Natural killer cell (primary cell): Measurements from ENCODE around the gene COL23A1. TPM values are rescaled to one million over a fixed set of nuclear protein-coding genes. Genes with fewer than 3 reads are reported as not detected.

ENCODE experiments used
- ATAC-seq, 3 donors: fragments of 150-1000 bp in 2 of 3; fragments of 200-7000 bp in 1 of 3; cut with Tn5 transposase; 1 replicate in 1 of 3; 2 replicates in 2 of 3; pipeline ENCODE4 v1.10.0; 2021; ENCODE audit warnings: mild to moderate bottlenecking in 2 of 3, moderate library complexity in 2 of 3
- DNase-seq, 2 donors: peaks; one replicate each; pipeline versions ENCODE4 v3.0.0 to v3.0.0-alpha.2; 2013 to 2021; ENCODE audit warnings: mixed read lengths in 1 of 2
- H3K27ac ChIP-seq: one replicate; pipeline ENCODE4 v1.5.1; 2013; ENCODE audit warnings: mild to moderate bottlenecking, low read length
- H3K27me3 ChIP-seq: one replicate; pipeline ENCODE4 v1.6.1; 2013; ENCODE audit warnings: low read length; ENCODE audit not compliant: control insufficient read depth, insufficient read depth
- H3K36me3 ChIP-seq: one replicate; pipeline ENCODE4 v1.6.1; 2013; ENCODE audit warnings: low read length; ENCODE audit not compliant: control insufficient read depth, insufficient read depth
- H3K4me1 ChIP-seq: one replicate; pipeline ENCODE4 v1.6.1; 2013; ENCODE audit warnings: low read length; ENCODE audit not compliant: control insufficient read depth, insufficient read depth
- H3K4me3 ChIP-seq: one replicate; pipeline ENCODE4 v1.5.1; 2013; ENCODE audit warnings: low read length
- H3K9me3 ChIP-seq: one replicate; pipeline ENCODE4 v1.6.1; 2013; ENCODE audit warnings: low read length; ENCODE audit not compliant: control insufficient read depth, insufficient read depth
- H3K27ac Mint-ChIP-seq, 2 donors: one replicate each; pipeline ENCODE4 v1.8.0; 2022; ENCODE audit warnings: mild to moderate bottlenecking in 2 of 2, mixed read lengths in 2 of 2, moderate library complexity in 1 of 2
- H3K27me3 Mint-ChIP-seq, 2 donors: one replicate each; pipeline ENCODE4 v1.8.0; 2022; ENCODE audit warnings: low read depth in 2 of 2, mixed read lengths in 2 of 2
- H3K36me3 Mint-ChIP-seq: one replicate; pipeline ENCODE4 v1.8.0; 2022; ENCODE audit warnings: mixed read lengths
- H3K4me1 Mint-ChIP-seq, 2 donors: one replicate each; pipeline ENCODE4 v1.8.0; 2022; ENCODE audit warnings: mixed read lengths in 2 of 2
- H3K4me3 Mint-ChIP-seq: one replicate; pipeline ENCODE4 v1.8.0; 2022; ENCODE audit warnings: mild to moderate bottlenecking, moderate library complexity, mixed read lengths
- H3K9me3 Mint-ChIP-seq, 2 donors: one replicate each; pipeline ENCODE4 v1.8.0; 2022; ENCODE audit warnings: mixed read lengths in 2 of 2
- CTCF ChIP-seq: fragments of 200-600 bp; IDR thresholded peaks from one replicate; pipeline ENCODE4 v1.8.0; 2022; ENCODE audit warnings: antibody characterized with exemption
- WGBS: methylation state at CpG from one replicate; pipeline ENCODE4 v1.1.7; 2013; ENCODE audit warnings: missing lambda C conversion rate; ENCODE audit not compliant: insufficient coverage; 5-methylcytosine and 5-hydroxymethylcytosine counted together
- intact Hi-C: fragments of 100-400 bp; cut with micrococcal nuclease; formaldehyde crosslinking; loops from one replicate; pipeline ENCODE4 v1.14.2; 2022
- total RNA-seq, 4 donors: library from RNA; stranded (reverse); fragments of 120-200 nt in 1 of 4; gene quantifications; one replicate each; pipeline versions ENCODE4 v1.2.3 to v1.2.4, GENCODE V29; 2013 to 2022

Gene COL23A1
- total RNA-seq, 3 donors from 2014 or later (not counting 1 experiment from before 2014, with no cell fraction given): 0.15 TPM; not detected in 2

- H3K27me3 Mint-ChIP-seq: peaks cover 8 to 12% of the 10 kb centered on the region in 2 donors
Observed at GRCh38 chr5:178492278-178492677, 97.9 kb downstream of the COL23A1 start.

GRCh38 chr5:178490935-178491652 lies 99.1 kb downstream of the COL23A1 start:
- Mint-ChIP-seq H3K27me3 (peaks cover 10 to 11% of the 10 kb centered on the region in 2 donors), H3K9me3 (no peaks in the 10 kb centered on the region), H3K4me3 (no peak overlapping the region), H3K36me3 (no peaks in the 10 kb centered on the region), H3K4me1 (no peaks in the 10 kb centered on the region), H3K27ac (no peak overlapping the region)
- H3K27ac ChIP-seq: no peak overlapping the region
- no peaks in the 10 kb centered on the region for H3K27me3 ChIP-seq
- no peaks in the 10 kb centered on the region for H3K4me1 ChIP-seq
- TF ChIP-seq CTCF: no peak
- DNase-seq (no peak), ATAC-seq (no peak)
- peaks cover 2% of the 10 kb centered on the region for H3K9me3 ChIP-seq
- no peaks in the 10 kb centered on the region for H3K36me3 ChIP-seq
- 78% methylated on average over 11 of the region's 11 CpGs for WGBS
- H3K4me3 ChIP-seq: no peak overlapping the region
- intact Hi-C loops: no loop called here

More at GRCh38 chr5:178492278-178492677, 97.9 kb downstream of the COL23A1 start:
- no peak for TF ChIP-seq CTCF
- Mint-ChIP-seq H3K27ac (no peak overlapping the region), H3K9me3 (no peaks in the 10 kb centered on the region), H3K4me3 (no peak overlapping the region), H3K4me1 (no peaks in the 10 kb centered on the region), H3K36me3 (no peaks in the 10 kb centered on the region)
- Histone ChIP-seq H3K27me3 (no peaks in the 10 kb centered on the region), H3K9me3 (peaks cover 2% of the 10 kb centered on the region), H3K36me3 (no peaks in the 10 kb centered on the region), H3K27ac (no peak overlapping the region), H3K4me3 (no peak overlapping the region), H3K4me1 (no peaks in the 10 kb centered on the region)
- DNase-seq (no peak), ATAC-seq (no peak)
- WGBS: 91% methylated on average over 10 of the region's 10 CpGs
- intact Hi-C loops: no loop called here

GRCh38 chr5:178489271-178489976 lies 100.8 kb downstream of the COL23A1 start:
- no peak overlapping the region for H3K27ac ChIP-seq
- Mint-ChIP-seq H3K27ac (no peak overlapping the region), H3K9me3 (no peaks in the 10 kb centered on the region), H3K4me3 (no peak overlapping the region), H3K36me3 (no peaks in the 10 kb centered on the region), H3K4me1 (no peaks in the 10 kb centered on the region), H3K27me3 (peaks cover 0 to 10% of the 10 kb centered on the region in 2 donors)
- H3K9me3 ChIP-seq: peaks cover 2% of the 10 kb centered on the region
- 89% methylated on average over 12 of the region's 12 CpGs for WGBS
- DNase-seq: no peak
- no peak overlapping the region for H3K4me3 ChIP-seq
- H3K4me1 ChIP-seq: no peaks in the 10 kb centered on the region
- H3K36me3 ChIP-seq: no peaks in the 10 kb centered on the region
- no peak for TF ChIP-seq CTCF
- intact Hi-C loops: no loop called here
- no peak for ATAC-seq
- no peaks in the 10 kb centered on the region for H3K27me3 ChIP-seq
